HG03103 (cell line): ENCODE data around the gene DPH1.
"Not testable (repeated sequence)": the region's sequence is repeated elsewhere in the genome, so short reads cannot be mapped to it uniquely, and the experiment has no call there.

ENCODE experiments used
- ATAC-seq: cut with Tn5 transposase; IDR thresholded peaks from one replicate; pipeline ENCODE4 v1.9.1; 2021; ENCODE audit warnings: low read depth; ENCODE audit not compliant: unreplicated experiment

DPH1 gene

DNA sequence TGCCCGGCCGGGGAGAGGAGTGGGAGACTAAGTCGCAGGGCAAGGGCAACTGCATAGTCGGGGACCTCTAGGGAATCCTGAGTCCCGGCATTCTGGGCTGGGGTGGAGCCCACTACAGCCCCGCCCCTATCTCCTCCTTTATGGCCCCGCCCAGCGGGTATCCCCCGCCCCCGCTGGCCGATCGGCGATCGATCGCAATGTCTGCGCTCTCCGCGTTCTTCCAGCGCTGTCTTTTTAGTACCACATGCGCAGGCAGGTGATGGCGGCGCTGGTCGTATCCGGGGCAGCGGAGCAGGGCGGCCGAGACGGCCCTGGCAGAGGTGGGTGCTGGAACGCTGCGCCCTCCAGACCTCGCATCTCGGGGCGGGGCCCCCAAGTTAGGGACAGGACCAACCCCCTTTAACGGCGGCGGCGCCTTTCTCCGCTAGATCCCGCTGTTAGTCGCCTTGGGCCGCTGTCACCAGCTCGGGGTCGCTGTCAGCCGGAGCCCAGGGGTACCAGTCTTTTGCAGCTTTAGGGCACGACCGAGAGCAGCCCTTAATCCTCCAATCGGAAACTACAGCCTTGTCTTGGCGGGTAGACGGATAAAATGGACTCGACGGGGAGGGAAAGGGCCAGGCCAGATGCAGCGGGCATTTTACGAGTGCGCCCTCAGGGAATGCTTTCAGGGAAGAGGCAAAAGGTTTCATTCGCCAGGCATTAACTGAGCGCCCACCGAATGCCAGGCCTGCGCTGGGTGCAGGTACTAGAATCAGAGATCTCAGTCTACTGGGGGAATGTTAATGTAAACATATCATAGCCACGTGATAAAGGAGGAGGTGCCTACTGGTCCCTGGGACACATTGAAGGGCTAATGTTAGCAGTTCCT, at the start of gene DPH1:
DPH1 (plus strand) TSS at position 243 of the 868 bp plus-strand sequence; CDS start at position 260, 17 bp downstream.
- ATAC-seq: peak; percentile 64

DNA sequence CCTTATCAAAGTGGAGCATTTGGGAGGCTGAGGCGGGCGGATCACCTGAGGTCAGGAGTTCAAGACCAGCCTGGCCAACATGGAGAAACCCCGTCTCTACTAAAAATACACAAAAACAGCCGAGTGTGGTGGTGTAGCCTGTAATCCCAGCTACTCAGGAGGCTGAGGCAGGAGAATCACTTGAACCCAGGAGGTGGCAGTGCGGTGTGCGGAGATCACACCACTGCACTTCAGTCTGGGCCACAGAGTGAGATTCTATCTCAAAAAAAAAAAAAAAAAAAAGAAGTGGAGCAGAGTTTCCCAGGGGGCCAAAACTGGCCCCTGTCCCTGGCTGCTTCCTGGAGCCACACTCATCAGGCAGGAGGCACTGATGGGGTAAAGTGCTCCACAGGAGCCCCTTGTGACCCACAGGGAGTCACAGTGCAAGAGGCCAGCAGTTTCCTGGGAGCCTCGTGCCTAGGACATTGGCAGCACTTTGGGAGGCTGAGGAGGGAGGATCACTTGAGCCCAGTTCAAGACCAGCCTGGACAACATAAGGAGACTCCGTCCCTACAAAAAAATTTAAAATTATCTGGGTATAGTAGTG, 49.2 kb upstream of the DPH1 start:
- no peak for ATAC-seq

DNA sequence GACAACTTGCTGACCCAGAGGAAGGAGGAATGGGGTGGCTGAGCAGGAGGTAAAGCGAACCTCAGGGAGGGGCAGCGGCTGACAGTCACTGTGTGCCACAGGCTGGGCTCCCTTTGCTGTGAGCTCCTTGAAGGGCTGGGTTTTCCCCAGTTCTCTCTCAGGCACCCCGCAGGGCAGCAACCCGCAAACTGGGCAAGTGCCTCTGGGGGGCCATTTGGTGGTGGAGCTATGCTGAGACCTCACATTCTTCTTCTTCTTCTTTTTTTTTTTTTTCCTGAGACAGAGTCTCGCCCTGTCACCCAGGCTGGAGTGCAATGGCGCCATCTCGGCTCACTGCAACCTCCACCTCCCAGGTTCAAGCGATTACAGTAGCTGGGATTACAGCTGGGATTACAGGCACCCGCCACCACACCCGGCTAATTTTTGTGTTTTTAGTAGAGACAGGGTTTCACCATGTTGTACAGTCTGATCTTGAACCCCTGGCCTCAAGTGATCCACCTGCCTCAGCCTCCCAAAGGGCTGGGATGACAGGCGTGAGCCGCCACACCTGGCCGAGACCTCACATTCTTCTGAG, 47.1 kb upstream of the DPH1 start:
- ATAC-seq: not testable (repeated sequence)

DNA sequence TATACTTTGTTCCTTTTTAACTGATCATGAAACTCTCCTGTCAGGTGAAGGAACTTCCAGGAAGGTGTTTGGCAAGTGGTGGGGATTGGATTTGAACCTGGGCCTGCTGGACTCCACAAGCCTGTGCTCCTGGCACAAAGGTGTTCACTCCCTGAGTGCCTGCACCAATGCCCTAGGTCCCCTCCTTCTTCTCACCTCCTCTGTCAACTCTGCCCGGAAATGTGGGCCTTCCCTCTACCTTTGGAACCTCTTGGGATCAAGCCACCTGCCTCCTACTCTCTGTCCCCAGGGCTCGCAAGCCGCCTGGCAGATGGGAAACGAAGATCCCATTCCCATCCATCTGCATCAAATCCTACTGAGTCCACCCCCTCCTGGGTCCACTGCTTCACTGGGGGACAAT, 44.9 kb upstream of the DPH1 start:
- no peak for ATAC-seq

DNA sequence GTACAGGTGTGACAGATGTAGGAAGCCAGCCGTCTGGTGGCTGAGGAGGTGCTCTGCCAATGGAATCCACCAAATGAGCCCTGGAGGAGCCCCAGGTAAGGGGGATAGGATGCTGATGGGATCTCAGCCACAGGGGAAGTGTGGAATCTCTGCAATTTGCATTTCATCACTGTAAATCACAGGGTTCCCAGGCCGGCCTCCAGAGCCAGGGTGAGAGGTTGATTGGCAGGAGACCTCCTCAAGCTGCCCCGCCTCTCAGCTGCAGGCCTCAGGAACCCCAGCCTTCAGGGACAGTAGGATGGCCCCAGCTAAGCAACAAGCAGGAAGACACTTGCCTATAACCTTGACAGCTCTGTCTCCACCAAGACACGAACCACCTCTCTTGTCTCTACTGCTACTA, 44.3 kb upstream of the DPH1 start:
- ATAC-seq: no peak

DNA sequence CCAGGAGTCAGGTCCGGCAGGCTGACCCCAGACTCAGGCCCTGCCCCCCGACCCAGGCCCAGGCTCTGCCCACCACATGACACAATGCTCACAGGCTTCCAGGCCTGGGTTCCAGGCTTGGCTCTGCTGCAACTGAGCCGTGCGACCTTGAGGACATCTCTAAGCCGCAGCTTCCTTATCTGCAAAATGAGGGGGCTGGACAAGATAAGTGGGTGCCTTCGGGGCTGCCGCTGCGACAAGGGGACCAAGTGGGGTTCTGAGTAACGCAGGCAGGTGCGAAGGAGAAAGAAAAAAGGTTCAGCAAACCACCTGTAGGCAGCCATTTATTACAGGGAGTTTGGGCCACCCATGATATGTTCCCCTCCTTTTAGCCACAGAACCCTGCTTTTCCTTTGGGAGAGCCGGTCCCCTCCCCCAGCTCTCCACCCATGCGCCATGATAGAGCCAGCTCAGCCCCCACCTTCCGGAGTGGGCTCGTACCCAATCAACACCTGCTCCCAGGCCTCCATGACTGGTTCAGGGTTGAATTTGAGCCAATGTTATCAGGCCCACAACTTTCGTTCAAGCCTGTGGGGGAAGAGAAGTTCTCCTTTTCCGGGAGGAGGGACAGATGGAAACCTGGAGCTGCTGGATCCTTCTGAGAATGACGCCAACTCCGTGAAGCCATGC, 43.0 kb upstream of the DPH1 start:
- no peak for ATAC-seq

DNA sequence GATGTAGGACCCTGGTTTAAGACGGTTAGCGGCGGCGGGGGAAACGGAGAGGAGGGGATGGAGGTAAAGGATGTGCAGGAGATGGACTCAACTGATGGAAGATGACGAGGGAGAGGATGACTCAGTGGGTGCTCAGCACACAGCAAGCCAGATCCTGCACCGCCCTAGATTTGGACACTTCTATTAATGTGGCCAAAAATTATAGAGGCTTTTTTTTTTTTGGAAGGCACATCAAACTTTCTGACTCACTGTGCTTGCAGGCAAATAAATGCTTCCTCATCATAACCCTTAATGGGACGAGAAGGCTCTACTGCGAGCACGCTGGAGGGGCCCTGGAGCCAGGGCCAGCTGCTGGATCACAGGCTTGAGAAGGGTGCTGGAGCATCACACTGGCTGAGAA, 40.8 kb upstream of the DPH1 start:
- no peak for ATAC-seq

DNA sequence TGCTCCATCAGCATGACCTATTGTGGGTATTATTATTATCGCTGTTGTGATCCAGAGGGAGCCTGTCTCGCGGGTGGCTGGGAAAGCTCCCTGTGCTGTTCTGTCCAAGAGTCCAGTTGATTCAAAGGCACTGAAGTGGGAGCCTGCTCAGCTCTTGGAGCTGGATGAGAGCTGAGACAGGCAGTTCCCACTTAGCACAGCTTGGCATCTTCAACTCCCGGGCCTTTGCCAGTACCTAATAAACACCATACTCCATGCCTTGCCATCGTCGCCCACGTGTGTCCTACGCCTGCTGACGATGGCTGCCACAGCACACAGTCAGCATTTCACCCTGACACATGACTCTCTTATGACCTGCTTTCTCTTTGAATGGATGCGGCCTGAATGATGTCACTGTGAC, 37.4 kb upstream of the DPH1 start:
- ATAC-seq: no peak

DNA sequence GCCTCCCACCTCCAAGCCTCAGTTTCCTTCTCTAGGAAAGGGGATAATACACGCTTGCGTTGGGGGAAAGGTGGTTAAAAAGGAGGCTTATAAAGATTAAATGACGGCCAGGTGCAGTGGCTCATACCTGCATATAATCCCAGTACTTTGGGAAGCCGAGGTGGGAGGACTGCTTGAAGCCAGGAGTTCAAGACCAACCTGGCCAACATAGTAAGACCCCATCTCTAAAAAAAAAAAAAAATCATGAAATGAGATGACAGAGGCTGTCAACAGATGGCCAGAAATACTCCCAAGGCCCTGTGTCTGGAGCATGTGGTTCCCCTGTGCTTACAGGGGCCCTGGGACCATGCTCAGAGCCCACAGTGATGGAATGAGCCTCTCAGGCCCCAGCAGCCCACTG, 35.2 kb upstream of the DPH1 start:
- no peak for ATAC-seq

DNA sequence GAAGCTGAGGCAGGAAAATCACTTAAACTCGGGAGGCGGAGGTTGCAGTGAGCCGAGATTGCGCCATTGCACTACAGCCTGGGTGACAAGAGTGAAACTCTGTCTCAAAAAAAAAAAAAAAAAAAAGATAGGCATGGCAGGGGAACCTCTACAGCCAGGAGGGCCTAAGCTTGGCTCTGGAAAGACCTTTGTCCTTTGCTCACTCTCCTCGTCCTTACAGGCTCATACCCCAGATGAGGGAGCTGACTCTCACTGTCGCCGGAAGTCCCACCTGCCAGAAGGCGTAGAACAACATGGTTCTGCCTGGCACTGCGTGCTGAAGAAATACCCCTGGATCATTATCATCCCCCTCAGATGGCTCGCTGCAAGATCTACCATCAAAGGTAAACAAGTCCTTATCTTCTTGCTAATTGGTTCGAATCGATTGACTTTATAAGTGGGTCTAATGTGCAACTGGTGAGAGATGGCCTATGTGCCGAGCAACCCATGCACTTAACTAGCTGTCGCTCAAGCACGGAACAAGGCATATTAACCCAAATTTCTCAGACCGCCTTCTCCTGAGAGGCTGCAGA, 34.5 kb upstream of the DPH1 start:
- no peak for ATAC-seq

DNA sequence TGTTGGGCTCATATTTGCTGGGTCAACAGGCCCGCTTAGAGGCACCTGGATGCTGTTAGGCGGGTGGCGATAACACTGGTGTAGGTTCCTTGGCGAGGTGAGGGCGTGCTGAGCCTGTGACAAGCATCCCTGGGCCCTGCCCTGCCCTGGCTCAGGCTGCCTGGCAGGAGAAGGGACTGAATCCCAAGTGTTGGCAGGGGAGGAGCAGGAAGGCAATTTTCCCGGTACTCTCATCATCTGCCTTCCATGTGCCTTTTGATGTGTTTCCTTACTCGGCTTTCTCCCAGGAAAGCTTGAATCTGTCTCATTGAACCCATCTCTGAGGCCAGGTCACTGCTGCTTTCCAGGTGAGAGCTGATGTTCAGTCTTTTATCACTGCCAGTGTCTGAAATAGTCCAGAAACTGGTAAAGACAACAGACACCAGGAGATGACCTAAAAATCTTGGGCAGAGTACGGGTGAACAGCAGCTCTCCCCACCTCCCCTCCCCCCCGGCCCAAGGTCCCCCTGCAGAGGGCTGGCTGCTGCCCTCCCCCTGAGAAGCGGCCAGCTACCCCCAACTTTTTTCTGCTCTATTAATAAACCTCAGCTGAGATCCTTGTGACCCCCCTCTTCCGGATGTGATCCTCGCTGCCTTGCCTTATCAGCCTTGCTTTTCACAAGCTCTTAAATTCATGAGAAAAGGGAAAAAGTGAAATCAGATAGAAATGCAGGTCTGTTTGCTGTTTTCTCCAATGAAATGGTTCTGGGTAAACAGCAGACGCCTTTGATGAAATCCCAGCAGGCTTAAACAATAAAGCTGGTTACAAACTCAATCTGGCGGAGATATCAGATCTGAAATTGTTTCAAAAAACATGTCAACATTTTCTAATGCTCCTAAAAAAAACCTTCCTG, 33.8 kb upstream of the DPH1 start:
- ATAC-seq: no peak

DNA sequence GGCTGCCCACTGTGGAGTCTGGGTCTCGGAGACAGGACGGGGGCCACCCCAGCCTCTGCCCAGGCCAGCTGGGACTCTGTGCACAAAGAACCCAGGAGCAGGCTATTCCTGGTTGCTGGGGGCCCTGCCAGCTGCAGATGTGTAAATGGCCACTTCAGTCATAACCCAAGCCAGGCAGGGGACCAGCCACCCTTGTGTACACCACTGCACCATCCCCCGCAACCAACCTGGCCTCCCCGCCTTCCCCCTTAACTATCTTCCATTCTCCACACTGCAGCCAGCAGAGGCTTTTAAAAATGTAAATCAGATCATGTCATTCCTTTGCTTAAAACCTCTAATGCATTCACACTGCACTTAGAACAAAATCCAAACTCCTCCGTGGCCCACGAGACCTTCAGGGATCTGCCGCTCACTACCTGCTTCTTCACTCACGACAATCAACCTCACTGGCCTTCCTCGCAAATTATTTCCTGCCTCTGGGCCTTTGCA, 33.1 kb upstream of the DPH1 start:
- no peak for ATAC-seq

DNA sequence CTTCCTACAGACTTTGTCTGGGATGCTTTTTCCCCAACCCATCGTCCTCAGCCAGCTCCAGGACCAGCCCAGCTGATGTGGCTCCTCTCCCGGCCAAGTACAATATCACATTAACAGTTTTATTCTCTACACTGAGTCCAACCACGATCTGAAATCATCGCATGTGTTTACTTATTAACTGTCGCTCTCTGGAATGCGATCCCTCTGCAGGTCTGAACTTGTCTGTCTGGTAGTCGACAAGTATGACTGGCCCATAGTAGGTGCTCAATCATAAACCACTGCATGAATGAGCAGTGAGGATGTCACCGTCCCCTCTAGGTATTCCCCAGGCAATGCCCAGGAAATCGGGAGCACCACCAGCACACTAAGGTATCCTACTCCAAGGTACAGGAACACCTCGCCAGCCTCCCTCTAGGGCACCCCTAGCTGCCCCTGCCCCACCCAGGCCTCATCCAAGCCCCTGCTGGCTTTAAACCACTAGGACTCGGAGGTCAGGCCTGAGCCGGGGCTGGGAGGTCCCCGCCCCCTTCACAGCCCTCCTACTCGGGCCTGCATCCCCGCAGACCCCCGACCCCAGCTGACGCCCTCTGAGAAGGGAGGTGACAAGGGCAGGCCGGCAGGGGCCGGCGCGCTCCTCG, 32.5 kb upstream of the DPH1 start:
- ATAC-seq: no peak

DNA sequence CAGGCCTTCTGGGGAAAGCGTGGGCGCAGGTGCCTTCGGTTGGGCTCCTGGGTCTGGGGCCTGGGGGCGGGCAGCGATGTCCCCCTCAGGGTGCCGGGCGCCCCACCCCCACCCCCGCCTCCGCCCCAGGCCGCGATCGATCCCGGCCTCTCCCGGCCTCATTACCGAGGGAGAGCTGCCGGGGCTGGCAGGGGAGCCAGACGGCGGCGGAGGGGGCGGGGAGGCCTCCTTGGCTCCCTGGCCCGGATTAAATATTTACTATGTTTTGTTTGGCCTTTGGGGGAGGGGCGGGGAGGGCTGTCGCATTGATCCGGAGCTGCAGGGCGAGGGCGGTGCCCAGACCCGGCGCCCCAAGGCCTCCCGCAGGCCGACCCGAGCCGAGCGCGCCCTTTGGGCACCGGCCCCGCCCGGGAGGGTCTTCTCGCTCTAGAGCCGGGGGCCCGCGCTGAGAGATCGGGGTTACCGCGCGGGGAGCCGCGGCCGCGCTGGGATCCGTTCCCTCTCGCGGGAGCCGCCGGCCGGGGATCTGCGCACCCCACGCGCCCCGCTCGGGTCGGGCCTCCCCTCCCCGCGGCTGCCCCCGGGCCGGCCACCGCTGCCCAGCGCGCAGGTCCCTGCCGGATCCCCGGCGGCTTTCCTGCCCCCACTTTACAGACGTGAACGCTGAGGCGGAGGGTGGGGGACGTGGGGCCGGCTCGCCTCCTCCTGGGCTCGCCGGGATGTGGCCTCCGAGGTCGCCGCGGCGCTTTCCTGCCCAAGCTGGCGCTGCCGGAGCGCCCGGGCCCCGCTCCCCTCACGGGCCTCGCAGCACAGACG, 31.8 kb upstream of the DPH1 start:
- no peak for ATAC-seq

DNA sequence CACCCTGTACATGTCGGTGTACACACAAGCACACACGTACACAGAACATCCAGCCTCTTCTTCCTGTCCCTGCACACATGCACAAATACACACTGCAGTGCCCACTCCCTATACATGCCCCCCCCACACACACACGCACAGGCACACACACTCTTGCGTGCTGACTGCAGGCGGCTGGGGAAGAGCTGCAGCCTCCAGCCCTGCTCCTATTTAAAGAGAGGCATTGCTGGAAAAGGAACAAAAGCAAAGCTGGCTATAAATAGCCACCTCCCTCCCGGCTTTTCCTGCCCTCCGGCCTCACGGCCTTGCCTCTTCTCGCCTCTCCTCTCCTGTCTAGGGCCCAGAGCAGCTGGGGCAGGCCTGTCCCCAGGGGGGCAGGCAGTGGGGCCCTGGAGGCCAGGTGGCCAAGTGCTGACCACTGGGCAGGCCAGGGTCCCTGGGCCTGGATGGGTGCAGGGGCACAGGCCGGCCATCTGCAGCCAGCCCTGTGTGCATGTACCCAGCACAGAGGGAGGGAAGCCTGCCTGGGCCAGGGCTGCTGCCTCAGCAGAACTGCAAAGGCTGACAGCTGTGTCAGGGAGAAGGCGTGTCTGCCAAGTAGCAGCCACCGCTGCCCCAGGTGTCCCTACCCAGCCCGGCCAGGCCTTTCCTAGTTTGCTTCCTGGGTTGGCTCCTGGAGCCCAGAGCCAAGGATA, 30.2 kb upstream of the DPH1 start:
- ATAC-seq: no peak

DNA sequence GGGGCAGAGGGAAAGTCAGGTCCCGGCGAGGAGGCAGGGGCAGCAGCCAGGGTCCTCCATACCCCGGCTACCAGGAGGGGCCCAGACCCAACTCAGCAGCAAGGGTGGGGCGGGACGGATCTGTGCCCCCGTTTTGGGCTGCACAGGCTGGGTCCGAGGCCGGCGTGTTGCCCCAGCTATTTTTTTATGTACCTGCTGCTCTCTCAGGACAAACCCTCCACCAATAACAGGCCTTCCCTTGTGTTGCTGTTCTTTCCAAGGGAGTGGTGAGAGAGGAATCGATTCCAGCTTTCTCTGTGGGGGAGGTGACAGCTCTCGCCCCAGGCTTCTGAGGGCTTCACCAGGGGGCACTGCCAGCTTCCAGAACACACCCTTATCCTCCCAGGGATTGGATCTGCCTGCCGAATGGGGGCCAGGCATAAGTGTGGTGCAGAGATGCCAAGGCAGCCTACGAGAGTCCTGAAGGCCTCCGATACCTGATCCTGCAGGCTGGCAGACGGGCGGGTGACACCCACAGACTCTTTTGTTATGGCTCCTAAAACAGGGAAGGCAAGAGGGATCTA, 27.1 kb upstream of the DPH1 start:
- no peak for ATAC-seq

DNA sequence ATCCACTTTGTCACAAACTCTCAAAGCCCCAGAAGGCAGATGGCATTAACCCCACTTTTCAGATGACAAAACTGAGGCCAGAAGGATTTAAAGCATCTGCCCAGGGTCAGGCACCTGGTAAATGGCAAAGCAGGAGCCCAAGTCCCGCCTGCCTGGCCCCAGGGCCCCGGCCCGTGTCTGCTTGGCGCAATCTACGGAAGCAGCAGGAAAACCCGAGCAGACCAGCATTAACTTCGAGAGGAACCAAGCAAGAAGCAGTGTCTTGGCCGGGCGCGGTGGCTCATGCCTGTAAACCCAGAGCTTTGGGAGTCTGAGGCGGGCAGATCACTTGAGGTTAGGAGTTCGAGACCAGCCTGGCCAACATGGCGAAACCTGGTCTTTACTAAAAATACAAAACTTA, 26.4 kb upstream of the DPH1 start:
- ATAC-seq: no peak
